Muscle of arm (tissue), 12 donors: ENCODE data around the gene CLCN2. TPM values are rescaled to one million over a fixed set of nuclear protein-coding genes. Genes with fewer than 3 reads are reported as not detected.
"Not testable (repeated sequence)": the region's sequence is repeated elsewhere in the genome, so short reads cannot be mapped to it uniquely, and the experiment has no call there.

Experiments
- DNase-seq: peaks from one replicate; pipeline ENCODE4 v3.0.0-alpha.2; 2013
- polyA plus RNA-seq, 12 donors: library from polyadenylated mRNA; unstranded; fragments of 120-200 nt; gene quantifications; one replicate each; pipeline ENCODE4 v1.2.1, GENCODE V29; 2013; ENCODE audit not compliant: insufficient read length in 12 of 12

CLCN2 gene
- polyA plus RNA-seq, 12 donors, result 1.9 to 13.6 (median 3.6) TPM; not detected in 1

DNA sequence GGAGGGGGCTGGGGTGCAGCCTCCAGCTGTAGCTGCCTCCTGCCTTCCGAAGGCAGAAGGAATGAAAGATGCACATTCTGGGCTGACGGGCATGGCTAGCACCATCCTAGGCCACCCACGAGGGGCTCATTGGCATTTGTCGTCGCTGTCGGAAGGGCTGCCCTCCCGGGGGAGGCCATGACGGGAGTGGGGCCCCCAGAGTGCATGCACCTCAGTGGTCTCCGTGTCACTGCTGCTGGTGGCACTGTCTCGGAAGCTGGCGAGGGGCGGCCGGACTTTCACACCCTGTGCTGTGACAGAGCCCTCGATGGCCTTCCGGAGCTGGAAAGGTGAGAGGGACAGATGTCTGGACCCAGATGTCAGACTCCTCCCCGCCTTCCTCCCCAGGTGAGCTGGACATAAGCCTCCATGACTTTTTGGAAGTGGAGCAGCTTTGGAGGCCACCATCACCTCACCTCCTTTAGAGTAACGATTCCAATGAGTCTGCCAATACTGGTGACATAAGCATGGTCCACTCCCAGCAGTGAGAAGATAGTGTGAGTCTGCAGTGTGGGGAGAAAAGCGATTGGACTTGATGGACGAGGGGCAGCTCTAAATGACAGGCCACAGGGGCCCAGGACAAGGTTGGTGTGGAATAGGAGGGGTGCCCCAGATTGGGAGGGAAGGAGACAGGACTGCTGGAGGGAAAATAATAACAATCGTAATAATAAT, 14.8 kb downstream of the CLCN2 start:
- DNase-seq, result no peak

DNA sequence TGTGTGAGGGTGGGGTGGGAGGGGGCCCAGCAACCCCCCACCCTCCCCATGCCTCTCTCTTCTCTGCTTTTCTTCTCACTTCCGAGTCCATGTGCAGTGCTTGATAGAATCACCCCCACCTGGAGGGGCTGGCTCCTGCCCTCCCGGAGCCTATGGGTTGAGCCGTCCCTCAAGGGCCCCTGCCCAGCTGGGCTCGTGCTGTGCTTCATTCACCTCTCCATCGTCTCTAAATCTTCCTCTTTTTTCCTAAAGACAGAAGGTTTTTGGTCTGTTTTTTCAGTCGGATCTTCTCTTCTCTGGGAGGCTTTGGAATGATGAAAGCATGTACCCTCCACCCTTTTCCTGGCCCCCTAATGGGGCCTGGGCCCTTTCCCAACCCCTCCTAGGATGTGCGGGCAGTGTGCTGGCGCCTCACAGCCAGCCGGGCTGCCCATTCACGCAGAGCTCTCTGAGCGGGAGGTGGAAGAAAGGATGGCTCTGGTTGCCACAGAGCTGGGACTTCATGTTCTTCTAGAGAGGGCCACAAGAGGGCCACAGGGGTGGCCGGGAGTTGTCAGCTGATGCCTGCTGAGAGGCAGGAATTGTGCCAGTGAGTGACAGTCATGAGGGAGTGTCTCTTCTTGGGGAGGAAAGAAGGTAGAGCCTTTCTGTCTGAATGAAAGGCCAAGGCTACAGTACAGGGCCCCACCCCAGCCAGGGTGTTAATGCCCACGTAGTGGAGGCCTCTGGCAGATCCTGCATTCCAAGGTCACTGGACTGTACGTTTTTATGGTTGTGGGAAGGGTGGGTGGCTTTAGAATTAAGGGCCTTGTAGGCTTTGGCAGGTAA, 15.9 kb downstream of the CLCN2 start:
- DNase-seq, result no peak

DNA sequence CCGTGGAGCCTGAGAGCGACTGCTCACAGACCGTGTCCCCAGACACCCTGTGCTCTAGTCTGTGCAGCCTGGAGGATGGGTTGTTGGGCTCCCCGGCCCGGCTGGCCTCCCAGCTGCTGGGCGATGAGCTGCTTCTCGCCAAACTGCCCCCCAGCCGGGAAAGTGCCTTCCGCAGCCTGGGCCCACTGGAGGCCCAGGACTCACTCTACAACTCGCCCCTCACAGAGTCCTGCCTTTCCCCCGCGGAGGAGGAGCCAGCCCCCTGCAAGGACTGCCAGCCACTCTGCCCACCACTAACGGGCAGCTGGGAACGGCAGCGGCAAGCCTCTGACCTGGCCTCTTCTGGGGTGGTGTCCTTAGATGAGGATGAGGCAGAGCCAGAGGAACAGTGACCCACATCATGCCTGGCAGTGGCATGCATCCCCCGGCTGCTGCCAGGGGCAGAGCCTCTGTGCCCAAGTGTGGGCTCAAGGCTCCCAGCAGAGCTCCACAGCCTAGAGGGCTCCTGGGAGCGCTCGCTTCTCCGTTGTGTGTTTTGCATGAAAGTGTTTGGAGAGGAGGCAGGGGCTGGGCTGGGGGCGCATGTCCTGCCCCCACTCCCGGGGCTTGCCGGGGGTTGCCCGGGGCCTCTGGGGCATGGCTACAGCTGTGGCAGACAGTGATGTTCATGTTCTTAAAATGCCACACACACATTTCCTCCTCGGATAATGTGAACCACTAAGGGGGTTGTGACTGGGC, 16.7 kb downstream of the CLCN2 start:
- DNase-seq, result no peak

DNA sequence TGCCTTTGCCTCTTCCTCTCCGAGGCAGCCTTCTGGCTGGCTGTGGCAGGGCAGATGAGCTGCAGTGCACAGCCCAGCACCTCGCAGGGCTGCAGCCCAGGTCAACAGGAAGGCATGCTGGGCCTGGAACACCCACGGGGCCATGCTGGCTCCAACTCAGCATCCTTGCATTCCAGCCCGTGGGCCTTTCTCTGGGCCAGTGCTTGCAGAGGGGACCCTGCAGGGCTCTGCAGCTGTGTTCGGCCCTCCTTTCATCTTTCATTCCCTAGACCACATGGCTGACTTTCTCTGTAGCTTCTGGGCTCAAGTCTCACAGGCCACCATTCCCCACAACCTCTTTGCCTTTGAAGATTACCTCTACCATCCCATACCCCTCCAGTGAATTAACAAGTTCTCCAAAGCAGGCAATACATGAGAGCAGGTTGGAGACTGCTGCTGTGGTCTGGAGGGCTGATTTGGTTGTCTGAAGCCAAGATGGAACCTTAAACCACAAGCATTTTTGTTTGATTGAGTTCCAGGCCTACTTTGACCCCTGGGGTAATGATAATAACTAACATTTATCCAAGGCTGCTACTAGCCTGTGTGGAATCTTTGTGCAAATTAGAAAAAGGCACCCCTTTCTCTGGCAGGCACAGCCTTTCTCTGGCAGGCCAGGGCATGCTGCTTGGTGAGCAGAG, 18.1 kb downstream of the CLCN2 start:
- DNase-seq, result no peak

DNA sequence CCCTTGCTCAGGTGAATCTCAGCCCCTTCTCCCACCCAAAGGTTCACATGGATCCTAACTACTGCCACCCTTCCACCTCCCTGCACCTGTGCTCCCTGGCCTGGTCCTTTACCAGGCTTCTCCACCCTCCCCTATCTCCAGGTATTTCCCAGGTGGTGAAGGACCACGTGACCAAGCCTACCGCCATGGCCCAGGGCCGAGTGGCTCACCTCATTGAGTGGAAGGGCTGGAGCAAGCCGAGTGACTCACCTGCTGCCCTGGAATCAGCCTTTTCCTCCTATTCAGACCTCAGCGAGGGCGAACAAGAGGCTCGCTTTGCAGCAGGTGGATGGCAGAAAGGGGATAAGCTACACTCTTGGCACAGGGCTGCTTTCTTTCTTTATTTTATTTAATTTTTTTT, 19.5 kb downstream of the CLCN2 start:
- DNase-seq, result no peak

DNA sequence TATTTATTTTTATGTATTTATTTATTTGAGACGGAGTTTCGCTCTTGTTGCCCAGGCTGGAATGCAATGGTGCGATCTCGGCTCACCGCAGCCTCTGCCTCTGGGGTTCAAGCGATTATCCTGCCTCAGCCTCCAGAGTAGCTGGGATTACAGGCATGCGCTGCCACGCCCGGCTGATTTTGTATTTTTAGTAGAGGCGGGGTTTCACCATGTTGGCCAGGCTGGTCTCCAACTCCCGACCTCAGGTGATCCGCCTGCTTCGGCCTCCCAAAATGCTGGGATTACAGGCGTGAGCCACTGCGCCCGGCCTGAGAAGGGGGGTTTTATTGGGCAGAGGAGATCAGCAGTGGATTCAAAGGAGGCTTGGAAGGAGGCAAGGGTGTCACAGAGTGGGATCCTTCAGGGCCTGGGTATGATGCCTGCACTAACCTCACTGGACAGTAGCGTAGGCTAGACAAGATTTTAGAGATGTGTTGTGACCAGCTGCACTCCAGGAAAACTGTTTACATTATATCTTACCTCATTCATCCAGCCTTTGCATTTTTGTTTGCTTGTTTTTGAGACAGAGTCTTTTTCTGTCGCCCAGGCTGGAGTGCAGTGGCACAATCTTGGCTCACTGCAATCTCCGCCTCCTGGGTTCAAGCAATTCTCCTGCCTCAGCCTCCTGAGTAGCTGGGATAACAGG, 21.8 kb downstream of the CLCN2 start:
- not testable (repeated sequence) for DNase-seq

DNA sequence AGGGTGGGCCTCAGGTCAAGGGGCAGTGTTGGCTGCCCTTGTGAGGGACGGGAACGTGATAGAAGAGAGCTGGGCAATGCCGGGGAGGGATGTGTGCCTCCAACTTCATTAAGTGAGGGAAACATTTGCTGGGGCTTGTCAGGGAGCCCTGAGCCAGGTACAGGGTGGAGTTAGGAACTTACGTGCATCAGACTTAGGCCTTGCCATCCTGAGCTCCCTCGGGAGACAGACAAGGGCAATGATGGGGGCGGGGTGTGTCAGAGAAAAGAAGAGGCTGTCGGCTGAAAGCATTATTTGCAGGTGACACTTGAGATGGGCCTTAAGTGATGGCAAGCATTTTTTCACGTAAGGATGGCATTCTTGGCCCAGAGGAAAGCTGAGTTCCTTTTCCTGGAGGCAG, 22.4 kb downstream of the CLCN2 start:
- no peak for DNase-seq

DNA sequence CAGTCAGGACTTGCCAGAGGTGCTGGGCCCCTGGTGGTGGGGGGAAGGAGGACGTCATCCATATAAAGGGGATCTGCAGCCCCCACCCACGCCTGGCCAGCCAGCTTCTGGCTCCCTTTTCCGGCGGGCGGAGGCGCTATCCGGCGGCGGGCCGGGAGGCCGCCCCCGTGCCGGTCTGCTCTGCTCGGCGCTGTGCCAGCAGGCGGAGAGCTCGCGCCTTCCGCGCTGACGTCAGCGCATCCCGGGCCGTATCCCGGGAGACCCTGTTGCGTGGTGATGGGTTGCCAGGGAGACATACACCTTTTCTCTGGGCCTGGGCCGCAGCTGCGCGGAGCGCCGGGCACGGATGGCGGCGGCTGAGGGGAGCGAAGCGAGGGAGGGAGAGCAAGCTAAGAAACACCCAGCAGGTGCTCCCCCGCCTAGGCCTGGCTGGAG, 22.9 kb downstream of the CLCN2 start:
- DNase-seq, result peak; percentile 90

DNA sequence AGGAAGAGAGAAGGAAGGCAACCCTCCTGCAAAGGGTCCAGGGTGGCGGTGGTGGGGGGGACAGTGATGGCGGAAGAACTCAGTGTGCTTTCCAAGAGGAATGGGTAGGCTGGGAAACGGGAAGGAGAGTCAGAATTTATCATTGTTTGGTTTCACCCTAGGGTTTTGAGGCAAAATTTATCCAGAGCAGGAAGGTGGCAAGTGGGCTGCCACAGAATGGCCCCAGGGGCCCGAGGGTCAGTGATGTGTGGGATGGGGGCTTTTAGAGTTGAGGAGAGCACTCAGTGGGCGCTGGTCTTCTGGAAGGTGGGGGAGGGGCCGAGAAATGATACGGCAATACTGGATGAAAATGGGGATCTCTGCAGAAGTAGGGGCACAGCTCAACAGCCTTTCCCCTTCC, 23.4 kb downstream of the CLCN2 start:
- DNase-seq, result no peak

DNA sequence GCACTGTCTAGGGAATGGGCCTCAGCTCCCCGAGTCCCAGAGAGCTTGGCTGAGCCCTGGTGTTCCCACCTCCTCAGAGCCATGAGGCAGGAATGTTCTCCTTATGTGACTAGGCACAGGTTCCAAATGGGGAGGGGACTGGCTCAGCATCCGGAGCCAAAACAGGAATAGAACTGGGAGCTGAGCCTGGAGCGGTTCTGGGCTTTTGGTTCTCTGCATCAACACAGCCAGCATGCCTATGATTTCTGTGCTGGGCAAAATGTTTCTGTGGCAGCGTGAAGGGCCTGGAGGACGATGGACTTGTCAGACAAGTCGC, 24.0 kb downstream of the CLCN2 start, which contains the start of gene FAM131A:
FAM131A (plus strand) TSS at position 202 of the 316 bp plus-strand sequence; CDS start at position 233, 31 bp downstream.
- peak; percentile 89 for DNase-seq

DNA sequence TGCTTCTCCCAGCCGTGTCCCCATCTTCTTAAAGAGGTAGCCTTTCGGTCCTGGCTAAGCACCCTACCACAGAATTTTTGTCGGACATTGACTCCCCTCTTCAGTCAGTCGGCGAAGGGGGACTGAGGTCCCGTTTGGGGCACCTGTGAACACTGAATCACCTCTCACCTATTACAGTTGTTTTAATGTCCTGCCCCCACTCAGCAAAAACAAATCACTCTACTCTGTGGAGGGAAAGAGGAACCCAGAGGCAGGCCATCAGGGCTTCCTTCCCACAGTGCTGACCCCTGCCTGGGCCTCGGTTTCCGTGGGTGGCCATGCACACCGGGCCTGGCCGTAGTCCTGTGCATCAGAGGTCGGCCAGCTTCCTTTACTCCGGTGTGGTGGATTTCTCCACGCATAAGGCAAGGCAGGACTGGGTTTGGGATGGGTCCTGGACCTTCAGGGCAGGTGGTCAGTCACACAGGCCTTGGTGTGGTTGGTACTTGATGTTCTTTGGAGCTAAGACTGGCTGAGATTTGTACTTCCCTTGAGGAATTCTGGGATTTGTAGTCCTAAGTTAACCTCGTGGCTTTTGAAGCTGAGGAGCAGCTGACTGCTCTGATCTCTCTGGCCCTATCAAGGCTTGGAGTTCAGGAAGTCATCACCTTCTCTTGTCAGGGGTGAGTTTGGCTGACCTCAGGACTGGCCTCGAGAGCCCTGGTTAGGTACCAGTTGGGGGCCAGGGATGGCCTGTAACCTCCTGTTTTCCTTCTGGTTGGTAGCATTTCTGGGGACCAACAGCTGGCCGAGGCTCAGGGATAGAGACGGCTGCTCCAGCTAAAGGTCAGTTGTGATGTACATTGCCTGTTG, 24.6 kb downstream of the CLCN2 start:
- DNase-seq, result peak; percentile 70

DNA sequence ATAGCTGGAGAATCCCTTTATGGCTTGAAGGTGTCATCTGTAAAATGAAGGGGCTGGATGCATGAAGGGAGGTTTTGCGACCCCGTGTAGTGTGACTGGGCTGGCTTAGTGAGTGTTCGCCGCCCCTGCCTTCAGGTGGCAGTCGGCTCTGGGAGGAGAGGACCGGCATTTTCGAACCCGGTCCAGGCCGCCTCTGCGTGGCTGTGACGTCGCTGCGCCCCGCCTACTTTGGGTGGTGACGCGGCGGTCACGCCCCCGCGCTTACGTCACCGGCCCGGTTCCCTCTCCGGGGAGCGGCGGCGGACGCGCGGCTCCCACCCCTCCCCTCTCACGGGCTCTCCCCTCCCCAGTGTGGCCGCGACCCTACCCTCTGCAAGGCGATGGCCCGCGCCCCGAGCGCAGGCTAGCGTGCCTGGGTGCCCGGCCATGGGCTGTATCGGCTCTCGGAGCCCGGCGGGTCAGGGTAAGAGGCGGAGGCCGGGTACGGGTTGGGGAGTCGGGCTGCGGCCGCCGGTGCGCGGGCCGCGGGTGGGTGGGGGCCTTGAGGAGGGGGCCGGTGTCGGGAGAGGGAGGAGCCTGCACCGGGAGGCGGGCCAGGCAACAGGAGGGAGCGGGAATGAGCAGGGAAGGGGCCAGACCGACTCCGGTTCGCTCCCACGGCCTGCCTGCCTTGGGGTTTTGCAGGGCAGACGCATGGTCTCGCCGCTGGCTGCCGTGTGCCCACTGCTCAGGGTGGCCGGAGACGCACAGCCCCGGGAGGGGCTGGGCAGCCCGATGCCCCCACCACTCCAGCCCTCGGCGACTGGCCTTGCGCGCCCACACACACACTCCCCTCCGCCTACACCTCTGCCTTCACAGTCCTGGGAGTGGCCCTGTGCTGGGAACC, 25.5 kb downstream of the CLCN2 start:
- DNase-seq, result peak; percentile 89

DNA sequence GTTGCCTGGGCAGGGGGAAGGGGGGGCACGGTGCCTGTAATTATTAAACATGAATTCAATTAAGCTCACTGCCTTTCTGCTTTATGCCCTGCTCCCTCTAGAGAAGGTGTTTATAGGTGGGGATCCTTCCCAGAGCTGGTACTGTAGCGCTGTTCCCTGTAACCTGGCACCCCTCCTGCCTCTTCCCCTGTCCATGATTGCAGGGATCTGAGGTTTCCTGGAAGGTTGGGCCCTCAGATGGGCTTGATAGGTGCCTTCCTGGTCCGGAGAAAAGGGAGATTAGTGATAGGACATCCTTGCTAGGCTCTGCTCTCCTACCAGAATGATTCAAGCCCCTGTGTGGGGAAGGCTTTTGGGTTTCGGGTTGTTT, 26.1 kb downstream of the CLCN2 start:
- DNase-seq, result no peak

DNA sequence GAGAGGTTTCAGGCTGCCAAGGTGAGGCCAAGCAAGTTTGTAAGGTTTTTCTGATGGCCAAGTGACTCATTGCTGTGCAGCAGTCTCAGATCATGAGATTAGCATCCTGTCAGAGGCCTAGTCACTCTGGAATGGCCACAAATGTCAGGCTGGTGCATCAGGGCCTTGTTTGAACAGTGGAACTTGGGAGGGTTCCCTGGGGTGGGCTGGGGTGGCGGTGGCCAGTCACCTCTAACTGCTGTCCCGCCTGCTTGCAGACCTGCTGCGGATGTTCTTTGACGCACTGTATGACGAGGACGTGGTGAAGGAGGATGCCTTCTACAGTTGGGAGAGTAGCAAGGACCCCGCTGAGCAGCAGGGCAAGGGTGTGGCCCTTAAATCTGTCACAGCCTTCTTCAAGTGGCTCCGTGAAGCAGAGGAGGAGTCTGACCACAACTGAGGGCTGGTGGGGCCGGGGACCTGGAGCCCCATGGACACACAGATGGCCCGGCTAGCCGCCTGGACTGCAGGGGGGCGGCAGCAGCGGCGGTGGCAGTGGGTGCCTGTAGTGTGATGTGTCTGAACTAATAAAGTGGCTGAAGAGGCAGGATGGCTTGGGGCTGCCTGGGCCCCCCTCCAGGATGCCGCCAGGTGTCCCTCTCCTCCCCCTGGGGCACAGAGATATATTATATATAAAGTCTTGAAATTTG, 26.8 kb downstream of the CLCN2 start:
- no peak for DNase-seq

DNA sequence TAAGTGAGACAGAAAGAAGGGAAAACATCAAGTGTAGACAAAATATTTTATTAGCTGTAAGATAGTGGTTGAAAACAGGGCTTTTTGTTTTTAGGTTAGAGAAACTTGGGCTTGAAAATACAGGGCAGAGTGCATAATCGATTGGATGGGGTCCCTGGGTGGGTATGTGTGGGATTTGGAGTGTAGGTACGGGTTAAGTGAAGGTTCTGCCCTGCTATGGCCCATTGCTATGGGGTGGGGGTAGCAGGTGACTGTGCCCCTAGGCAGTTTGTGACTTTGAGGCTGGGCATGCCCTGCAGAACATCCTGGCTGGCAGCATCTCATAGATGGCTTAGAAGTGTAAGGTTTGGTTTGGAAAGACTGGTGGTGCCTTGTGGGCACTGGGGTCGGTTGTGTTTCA, 27.7 kb downstream of the CLCN2 start:
- no peak for DNase-seq

DNA sequence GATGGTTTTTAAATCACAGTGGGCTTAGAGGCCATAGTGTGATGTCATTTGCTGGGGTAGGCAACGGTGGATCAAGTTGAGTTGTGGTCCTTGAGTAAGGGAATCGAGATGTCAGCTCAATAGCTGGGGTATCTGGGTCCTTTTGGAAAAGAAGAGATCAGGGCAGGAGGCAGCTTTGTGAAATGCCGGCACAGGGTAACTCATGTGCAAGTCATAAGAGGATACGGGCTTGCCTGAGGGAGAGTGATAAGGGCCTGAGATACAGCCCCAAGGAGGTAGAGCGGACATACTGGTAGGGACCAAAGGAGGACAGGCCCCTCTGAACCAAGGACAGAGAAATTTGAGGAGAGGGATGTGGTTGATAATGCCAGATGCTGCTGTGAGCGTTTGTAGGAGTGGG, 28.2 kb downstream of the CLCN2 start:
- DNase-seq, result no peak

DNA sequence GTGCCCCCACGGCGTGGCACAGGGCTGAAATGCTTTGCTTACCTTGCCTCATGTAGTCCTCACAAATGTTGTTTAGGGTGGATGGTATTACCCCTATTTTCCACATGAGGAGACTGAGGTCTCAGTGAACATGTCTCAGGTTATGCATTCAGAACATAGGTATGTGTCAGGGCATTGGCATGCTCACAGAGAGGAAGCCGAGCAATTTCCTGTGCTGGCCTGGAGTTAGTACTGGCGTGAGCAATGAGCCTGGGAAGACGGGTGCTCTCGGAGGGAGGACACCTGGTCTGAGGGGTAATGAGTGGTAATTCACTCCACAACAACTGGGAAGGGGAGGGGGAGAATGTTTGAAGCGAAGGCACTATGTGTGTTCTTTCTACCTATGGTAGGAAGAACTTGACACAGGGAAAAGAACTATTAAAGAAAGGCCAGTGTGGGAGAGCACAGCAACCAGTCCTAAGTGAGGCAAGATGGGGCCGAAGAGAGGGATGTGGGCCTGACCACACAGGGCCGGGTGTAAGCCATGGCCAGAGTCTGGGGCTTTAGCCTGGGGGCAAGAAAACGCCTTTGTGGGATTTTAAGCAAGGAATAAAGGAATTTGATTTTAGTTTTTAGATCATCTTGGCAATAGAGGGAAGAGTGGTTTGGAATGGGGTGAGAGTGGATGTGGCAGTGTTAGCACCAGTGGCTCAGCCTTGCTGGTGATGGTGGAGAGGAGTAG, 28.9 kb downstream of the CLCN2 start:
- no peak for DNase-seq

DNA sequence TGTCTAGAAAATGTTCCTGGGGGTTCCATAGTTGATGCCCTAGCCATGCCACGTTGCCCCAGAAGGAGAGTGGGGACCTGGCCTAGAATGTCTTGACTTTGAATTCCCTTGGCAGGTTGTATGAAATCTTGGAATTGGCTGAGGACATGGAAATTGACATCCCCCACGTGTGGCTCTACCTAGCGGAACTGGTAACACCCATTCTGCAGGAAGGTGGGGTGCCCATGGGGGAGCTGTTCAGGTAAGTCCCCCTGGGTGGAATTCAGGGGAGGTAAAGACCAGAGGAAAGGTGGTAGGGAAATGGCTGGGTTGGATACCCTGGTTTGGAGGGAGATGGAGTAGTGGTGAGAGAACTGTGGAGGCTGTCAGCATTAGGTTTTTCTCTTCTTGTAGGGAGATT, 32.9 kb downstream of the CLCN2 start:
- no peak for DNase-seq
